Left ventricle myocardium superior (tissue), 1 donor: ENCODE measurements around the gene IGFBP5. TPM values are rescaled to one million over a fixed set of nuclear protein-coding genes. Genes with fewer than 3 reads are reported as not detected.

Experiments
- ATAC-seq: fragments of 200-7000 bp; cut with Tn5 transposase; one replicate; pipeline ENCODE4 v1.9.1; 2020; ENCODE audit warnings: mild to moderate bottlenecking, moderate library complexity
- DNase-seq: peaks from one replicate; pipeline ENCODE4 v3.0.0-alpha.2; 2020
- intact Hi-C: fragments of 100-400 bp; cut with micrococcal nuclease; formaldehyde crosslinking; loops from one replicate; pipeline ENCODE4 v1.11.0; 2022
- total RNA-seq: library from RNA; stranded (reverse); fragmentation: NEBNext Ultra II Directional; extraction: Animal tissue kit (Norgen Biotek cat#: 25700); gene quantifications from one replicate; pipeline ENCODE4 v1.2.1, GENCODE V29; 2021
- donor health status: DM: no; HTN: yes; CAD: no; lungs with severe emphysema.

The IGFBP5 gene
- total RNA-seq, 1 donor from 2014 or later, result 156 TPM

DNA sequence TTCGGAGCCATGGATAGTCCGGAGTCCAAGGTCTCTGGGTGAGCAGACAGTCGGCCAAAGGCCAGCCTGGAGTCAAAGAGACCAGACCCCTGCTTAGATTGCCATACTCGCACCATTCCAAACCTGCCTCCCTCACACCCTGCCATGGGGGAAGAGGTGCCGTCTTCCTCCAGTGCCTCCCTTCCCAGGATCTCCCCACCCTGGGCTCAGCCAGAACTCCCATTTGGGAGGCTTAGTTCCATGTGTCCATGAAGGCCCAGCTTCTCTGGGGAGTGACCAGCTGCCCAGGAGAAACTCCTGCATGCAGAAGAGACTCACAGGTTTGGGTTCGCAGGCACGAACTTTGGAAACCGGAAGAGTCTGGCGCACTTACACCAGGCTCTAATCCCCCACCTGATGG, 21.7 kb downstream of the IGFBP5 start:
- no peak for ATAC-seq
- intact Hi-C loops, result no loop called here
- no peak for DNase-seq

DNA sequence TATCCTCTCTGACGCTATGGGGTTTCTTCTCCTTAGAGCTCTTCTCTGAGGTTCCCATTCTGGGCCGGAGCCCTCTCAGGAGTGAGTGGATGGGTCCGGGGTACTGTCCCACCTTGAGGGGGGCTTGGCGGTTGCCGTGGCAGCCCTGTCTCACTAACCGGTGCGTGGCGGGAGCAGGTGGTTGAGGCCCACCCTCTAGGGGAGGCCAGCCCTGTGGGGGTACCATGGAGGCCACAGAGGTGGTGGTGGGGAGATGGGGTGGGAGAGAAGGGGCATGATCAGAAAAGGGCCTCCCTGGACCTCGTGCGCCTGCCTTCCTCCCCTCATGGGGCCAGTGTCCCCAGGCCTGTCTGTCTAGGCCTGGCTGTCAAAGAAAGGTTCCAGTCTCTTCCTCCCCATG, 22.3 kb downstream of the IGFBP5 start:
- intact Hi-C loops, result no loop called here
- DNase-seq, result no peak
- ATAC-seq, result no peak

DNA sequence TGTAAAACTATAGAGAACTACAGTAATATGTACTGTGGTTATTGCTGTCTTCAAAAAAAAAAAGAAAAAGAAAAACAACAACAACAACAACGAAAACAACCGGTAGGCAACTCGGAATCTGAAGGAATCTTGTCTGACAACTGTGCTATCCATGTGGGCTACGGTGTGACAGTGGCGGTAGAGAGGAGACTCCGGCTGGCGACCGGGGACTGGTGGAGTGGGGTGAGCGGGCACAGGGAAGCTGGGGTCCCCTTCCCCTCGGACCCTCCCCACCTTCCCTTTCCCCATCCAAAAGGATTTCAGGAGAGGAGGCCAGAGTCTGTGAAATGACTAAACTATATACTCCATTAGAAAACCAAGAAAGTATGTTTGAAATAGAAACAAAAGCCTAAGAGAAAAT, 22.9 kb downstream of the IGFBP5 start:
- DNase-seq, result no peak
- no peak for ATAC-seq
- intact Hi-C loops, result no loop called here

DNA sequence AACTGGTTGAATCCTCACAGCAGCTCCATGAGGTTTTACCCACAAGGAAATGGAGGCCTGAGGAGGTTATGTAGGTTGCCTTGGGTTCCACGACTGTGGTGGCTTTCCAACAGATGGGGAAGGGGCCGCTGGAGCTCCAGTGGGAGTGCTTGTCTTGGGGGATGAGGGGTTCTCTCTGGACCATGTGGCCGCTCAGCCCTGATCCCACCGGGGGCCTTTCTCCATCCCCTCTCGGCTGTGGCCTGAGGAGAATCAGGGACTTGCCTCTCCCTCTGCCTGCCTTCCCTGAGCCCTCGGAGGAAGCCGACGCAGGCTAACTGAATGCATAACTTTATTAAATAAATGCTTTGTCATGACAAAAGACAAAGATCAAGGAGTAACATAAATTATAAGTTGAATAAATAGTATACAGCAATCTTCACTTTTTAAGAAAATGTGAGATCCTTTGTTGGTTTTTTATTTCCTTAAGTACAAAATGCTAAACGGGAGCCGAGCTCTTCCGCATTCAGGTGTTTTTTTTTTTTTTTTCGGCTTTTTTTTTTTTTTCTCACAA, 23.5 kb downstream of the IGFBP5 start:
- intact Hi-C loops, result no loop called here
- ATAC-seq (peak; percentile 4), DNase-seq (no peak)

GRCh38 chr2:216671081-216671411, 24.3 kb downstream of the IGFBP5 start:
- ATAC-seq (peak; percentile 4), DNase-seq (no peak)
- intact Hi-C loops, result no loop called here

GRCh38 chr2:216670266-216671080, 24.9 kb downstream of the IGFBP5 start:
- no peak for DNase-seq
- intact Hi-C loops, result no loop called here
- no peak for ATAC-seq

DNA sequence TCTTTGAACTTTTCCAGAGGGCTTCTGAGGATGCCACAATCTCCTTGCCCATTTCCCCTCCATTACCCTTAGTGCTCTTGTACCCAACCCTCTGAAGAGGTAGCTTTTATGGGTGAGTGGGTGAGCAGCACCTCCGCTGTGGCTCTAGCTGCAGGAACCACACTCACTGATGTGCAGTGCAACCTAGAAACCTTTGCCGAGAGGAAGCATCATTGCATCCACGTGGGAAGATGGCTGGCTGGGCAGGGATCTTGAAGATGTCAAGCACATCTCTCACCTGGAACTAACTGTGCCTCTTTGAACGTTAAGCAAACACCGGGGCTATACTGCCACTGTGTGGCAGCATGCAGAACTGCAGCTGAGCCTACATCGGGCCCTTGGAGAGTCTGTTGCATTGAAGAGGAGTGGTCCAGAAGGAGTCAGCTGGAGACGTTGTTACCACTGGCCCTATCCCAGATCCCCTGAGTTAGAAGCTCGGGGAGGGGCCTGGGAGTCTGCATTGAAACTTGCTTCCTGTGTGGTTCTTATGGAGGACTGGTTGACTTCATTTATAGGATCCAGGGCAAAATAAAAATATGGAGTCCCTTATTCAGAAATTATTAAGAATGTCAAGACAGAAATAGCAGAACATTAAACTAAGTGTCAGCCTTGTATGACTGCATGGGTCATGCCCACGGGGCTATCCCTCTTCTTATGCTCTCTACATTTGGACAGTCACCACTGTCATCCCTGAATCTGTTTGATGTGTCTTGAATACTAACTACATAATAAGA, 28.7 kb downstream of the IGFBP5 start:
- intact Hi-C loops, result loop anchor here (2.0 kb wide), 1 partner anchor 150 kb away; no protein-coding TSS in a partner anchor
- DNase-seq, result peak; percentile 79
- peak; percentile 75 for ATAC-seq

DNA sequence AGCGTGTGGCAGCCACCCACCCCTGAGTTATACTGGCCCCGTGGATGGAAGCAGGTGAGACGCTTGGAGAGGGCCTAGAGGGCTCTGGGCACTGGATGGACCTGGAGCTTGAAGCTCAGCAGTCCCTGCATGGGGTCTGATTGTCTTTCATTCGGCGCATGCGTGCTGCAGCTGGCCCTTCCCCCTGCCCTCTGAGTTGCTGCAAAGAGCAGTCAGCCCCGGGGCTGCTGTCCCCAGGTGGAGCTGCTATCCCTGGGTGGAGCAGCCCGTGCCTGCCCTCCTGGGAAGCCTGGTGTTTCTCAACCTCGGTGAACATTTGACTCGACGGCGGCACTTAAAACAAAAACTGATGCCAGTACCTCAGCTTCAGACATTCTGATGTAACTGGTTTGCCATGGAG, 29.6 kb downstream of the IGFBP5 start:
- ATAC-seq, result peak; percentile 17

GRCh38 chr2:216665242-216665641, 30.1 kb downstream of the IGFBP5 start:
- DNase-seq (no peak), ATAC-seq (peak; percentile 52)
- intact Hi-C loops, result no loop called here

More for the DNA sequence above, 29.6 kb downstream of the IGFBP5 start:
- intact Hi-C loops, result loop anchor here (2.0 kb wide), 1 partner anchor 149 kb away; no protein-coding TSS in a partner anchor
- DNase-seq, result no peak

GRCh38 chr2:216664593-216665034, 30.7 kb downstream of the IGFBP5 start:
- DNase-seq (no peak), ATAC-seq (no peak)
- intact Hi-C loops, result loop anchor here (5.0 kb wide), 1 partner anchor 137 kb away; no protein-coding TSS in a partner anchor

DNA sequence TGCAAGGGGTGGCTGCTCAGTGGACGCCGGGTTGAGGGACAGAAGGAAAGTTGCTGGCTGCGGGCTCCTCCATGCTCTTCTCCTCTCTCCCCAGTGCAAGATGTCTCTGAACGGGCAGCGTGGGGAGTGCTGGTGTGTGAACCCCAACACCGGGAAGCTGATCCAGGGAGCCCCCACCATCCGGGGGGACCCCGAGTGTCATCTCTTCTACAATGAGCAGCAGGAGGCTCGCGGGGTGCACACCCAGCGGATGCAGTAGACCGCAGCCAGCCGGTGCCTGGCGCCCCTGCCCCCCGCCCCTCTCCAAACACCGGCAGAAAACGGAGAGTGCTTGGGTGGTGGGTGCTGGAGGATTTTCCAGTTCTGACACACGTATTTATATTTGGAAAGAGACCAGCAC, 31.5 kb downstream of the IGFBP5 start:
- ATAC-seq, result no peak
- DNase-seq, result no peak
- intact Hi-C loops, result loop anchor here (5.0 kb wide), 1 partner anchor 137 kb away; no protein-coding TSS in a partner anchor

GRCh38 chr2:216663106-216663505, 32.2 kb downstream of the IGFBP5 start:
- no peak for DNase-seq
- no peak for ATAC-seq
- intact Hi-C loops, result loop anchor here (5.0 kb wide), 1 partner anchor 136 kb away; no protein-coding TSS in a partner anchor

DNA sequence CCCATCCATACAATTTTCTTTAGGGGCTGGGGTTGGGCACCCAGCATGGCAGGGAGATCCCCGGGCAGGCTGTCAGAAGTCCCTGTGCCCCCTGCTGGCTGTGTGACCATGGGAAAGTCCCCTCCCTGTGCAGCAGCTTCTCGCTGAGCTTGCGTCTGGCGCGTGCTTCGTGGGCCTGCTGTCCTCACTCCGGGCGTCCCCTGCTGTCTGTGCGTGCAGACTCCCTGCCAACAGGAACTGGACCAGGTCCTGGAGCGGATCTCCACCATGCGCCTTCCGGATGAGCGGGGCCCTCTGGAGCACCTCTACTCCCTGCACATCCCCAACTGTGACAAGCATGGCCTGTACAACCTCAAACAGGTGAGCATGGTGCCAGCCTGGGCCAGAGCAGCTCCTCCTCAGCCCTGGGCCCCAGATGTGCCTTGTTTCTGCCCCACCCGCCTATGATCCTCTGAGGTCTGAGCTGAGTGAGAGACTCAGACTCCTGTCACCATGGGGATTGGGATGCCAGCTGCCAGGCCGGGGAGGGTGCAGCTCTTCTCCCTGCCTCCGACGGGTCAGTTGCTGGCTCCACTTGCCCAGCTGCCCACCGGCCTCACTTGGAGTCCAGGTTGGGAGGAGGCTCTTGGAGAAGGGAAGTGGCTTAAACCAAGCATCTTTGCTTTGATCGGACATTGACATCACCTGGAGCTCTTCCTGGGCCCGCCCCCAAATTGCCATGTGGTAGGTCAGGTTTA, 33.5 kb downstream of the IGFBP5 start:
- ATAC-seq (peak; percentile 26), DNase-seq (peak; percentile 50)
- intact Hi-C loops, result loop anchor here (5.0 kb wide), 1 partner anchor 135 kb away; no protein-coding TSS in a partner anchor

GRCh38 chr2:216661051-216661450, 34.3 kb downstream of the IGFBP5 start:
- ATAC-seq, result no peak
- no peak for DNase-seq
- intact Hi-C loops, result loop anchor here (5.0 kb wide), 1 partner anchor 134 kb away; no protein-coding TSS in a partner anchor

- DNase-seq (no peak), ATAC-seq (no peak)
- intact Hi-C loops, result loop anchor here (5.0 kb wide), 1 partner anchor 133 kb away; no protein-coding TSS in a partner anchor
These were observed 34.9 kb downstream of the IGFBP5 start for GRCh38 chr2:216660496-216660895.

- no peak for DNase-seq
- ATAC-seq, result no peak
- intact Hi-C loops, result no loop called here
These were observed 36.1 kb downstream of the IGFBP5 start for GRCh38 chr2:216659276-216659675.

DNA sequence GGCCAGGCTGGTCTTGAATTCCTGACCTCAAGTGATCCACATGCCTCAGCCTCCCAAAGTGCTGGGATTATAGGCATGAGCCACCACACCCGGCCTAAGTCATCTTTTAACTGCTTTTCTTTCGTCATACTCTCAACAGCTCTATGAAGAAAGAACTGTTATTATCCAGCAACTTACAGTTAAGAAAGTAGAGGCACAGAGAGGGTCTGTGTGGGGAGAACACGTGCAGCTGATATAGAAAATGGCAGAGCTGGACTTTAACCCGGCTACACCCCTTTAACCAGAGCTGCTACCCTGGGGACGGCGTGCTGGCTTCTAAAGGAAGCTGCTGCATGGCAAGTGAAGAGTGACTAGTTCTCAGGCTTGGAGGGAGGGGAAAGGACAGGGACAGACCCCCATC, 36.6 kb downstream of the IGFBP5 start:
- intact Hi-C loops, result no loop called here
- no peak for ATAC-seq
- no peak for DNase-seq

GRCh38 chr2:216657980-216658379, 37.4 kb downstream of the IGFBP5 start:
- DNase-seq (no peak), ATAC-seq (no peak)
- intact Hi-C loops, result no loop called here
